GM12878 (cell line): ENCODE data around the gene SCN8A. TPM values are rescaled to one million over a fixed set of nuclear protein-coding genes. Genes with fewer than 3 reads are reported as not detected.
"Not testable (repeated sequence)": the region's sequence is repeated elsewhere in the genome, so short reads cannot be mapped to it uniquely, and the experiment has no call there.

Experiments
- ATAC-seq: fragments of 200-7000 bp; cut with Tn5 transposase; 3 replicates; pipeline ENCODE4 v1.9.1; 2020; ENCODE audit warnings: mild to moderate bottlenecking, moderate library complexity
- BruUV-seq: library from RNA; stranded (reverse); fragments of 400-500 nt; replicated peaks from 2 replicates; lab custom pipeline; 2021; lab: Mats Ljungman, UMichigan
- CTCF ChIA-PET: fragments of 300-600 bp; sonication (Branson Sonifier 250); formaldehyde crosslinking; extraction: SDS; loops from one replicate; lab custom pipeline; 2021; ENCODE audit warnings: inconsistent platforms; lab: Yijun Ruan, JAX
- POLR2A ChIA-PET: fragments of 350-600 bp; formaldehyde crosslinking; extraction: SDS; loops from one replicate; lab custom pipeline; 2021; ENCODE audit warnings: inconsistent platforms; lab: Charles Lee
- RAD21 ChIA-PET: fragments of 300-600 bp; sonication (Branson Sonifier 250); formaldehyde crosslinking; loops from one replicate; lab custom pipeline; 2023; ENCODE audit warnings: antibody characterized with exemption; ENCODE audit not compliant: unreplicated experiment; lab: Charles Lee
- SMC1A ChIA-PET: fragments of 300-600 bp; sonication (Branson Sonifier 250); formaldehyde crosslinking; loops from one replicate; lab custom pipeline; 2023; ENCODE audit not compliant: unreplicated experiment, uncharacterized antibody; lab: Charles Lee
- DNase-seq: peaks from one replicate; pipeline ENCODE4 v3.0.0-alpha.2; 2011; ENCODE audit warnings: low read depth, low spot score
- FAIRE-seq: peaks from 3 replicates; lab custom pipeline; 2011; peaks lifted over from hg19 to GRCh38; lab: Jason Lieb, UNC
- H2AFZ ChIP-seq: 2 replicates; pipeline ENCODE4 v1.6.0; 2011; ENCODE audit warnings: low read depth, low read length, control low read depth; ENCODE audit not compliant: control insufficient read depth
- H3K27ac ChIP-seq: 2 replicates; pipeline ENCODE4 v1.5.1; 2011; ENCODE audit warnings: control low read depth; ENCODE audit not compliant: control insufficient read depth, insufficient read depth
- H3K27me3 ChIP-seq, 2 experiments: replicated peaks in 1 of 2; 2 replicates each; pipeline versions ENCODE4 v1.6.0 to v1.6.1; 2011; ENCODE audit warnings: low read length in 1 of 2; ENCODE audit not compliant: control insufficient read depth in 2 of 2, insufficient read depth in 2 of 2
- H3K36me3 ChIP-seq, 2 experiments: 2 replicates each; pipeline ENCODE4 v1.5.1; 2011; ENCODE audit warnings: low read length in 1 of 2; ENCODE audit not compliant: control insufficient read depth in 2 of 2, insufficient read depth in 2 of 2
- H3K4me1 ChIP-seq: 2 replicates; pipeline ENCODE4 v1.6.1; 2011; ENCODE audit warnings: mild to moderate bottlenecking, low read length, moderate library complexity, mixed read lengths; ENCODE audit not compliant: control insufficient read depth, insufficient read depth
- H3K4me2 ChIP-seq: 2 replicates; pipeline ENCODE4 v1.6.0; 2011; ENCODE audit warnings: control low read depth; ENCODE audit not compliant: control insufficient read depth, insufficient read depth
- H3K4me3 ChIP-seq: fragments of 200-600 bp; sonication (generic); 2 replicates; pipeline ENCODE4 v1.5.1; 2016
- H3K79me2 ChIP-seq: 2 replicates; pipeline ENCODE4 v1.6.0; 2011; ENCODE audit warnings: low read length; ENCODE audit not compliant: control insufficient read depth, insufficient read depth
- H3K9ac ChIP-seq: 2 replicates; pipeline ENCODE4 v1.8.0; 2011; ENCODE audit warnings: low read length, control low read depth, mixed read lengths; ENCODE audit not compliant: control insufficient read depth, insufficient read depth
- H3K9me3 ChIP-seq: replicated peaks from 3 replicates; pipeline ENCODE4 v1.5.1; 2011; ENCODE audit warnings: mild to moderate bottlenecking, low read length; ENCODE audit not compliant: control insufficient read depth, insufficient read depth
- H4K20me1 ChIP-seq: 2 replicates; pipeline ENCODE4 v1.6.0; 2011; ENCODE audit not compliant: control insufficient read depth, insufficient read depth
- BMI1 ChIP-seq: fragments of 450-650 bp; IDR thresholded peaks from 2 replicates; pipeline ENCODE4 v1.6.1; 2016; ENCODE audit warnings: mild to moderate bottlenecking, moderate library complexity, borderline replicate concordance
- CEBPB ChIP-seq, 2 experiments: fragments of 150-350 bp in 1 of 2; IDR thresholded peaks; 2 replicates each; pipeline ENCODE4 v1.6.1; 2012 to 2014; ENCODE audit warnings: low read depth in 2 of 2, low read length in 2 of 2, borderline replicate concordance in 1 of 2, inconsistent platforms in 1 of 2
- CHD2 ChIP-seq: IDR thresholded peaks from 2 replicates; pipeline ENCODE4 v1.6.1; 2011; ENCODE audit warnings: low read depth, low read length, improper control_type of control experiment, borderline replicate concordance
- CHD4 ChIP-seq: fragments of 200-600 bp; sonication (generic); IDR thresholded peaks from 2 replicates; pipeline ENCODE4 v1.6.1; 2016; ENCODE audit warnings: mild to moderate bottlenecking
- EP300 ChIP-seq, 2 experiments: fragments of 150-350 bp in 1 of 2; IDR thresholded peaks; 2 replicates each; pipeline ENCODE4 v1.6.1; 2011 to 2012; ENCODE audit warnings: low read depth in 2 of 2, low read length in 2 of 2, borderline replicate concordance in 1 of 2, improper control_type of control experiment in 1 of 2, inconsistent platforms in 1 of 2; ENCODE audit not compliant: control insufficient read depth in 1 of 2
- ESRRA ChIP-seq: IDR thresholded peaks from 2 replicates; pipeline ENCODE4 v1.6.1; 2012; ENCODE audit warnings: mild to moderate bottlenecking, low read length, improper control_type of control experiment
- FOXM1 ChIP-seq: IDR thresholded peaks from 2 replicates; pipeline ENCODE4 v1.6.1; 2012; ENCODE audit warnings: low read depth, mild to moderate bottlenecking, inconsistent platforms, low read length, moderate library complexity
- MEF2A ChIP-seq: IDR thresholded peaks from 2 replicates; pipeline ENCODE4 v1.6.1; 2011; ENCODE audit warnings: low read depth, mild to moderate bottlenecking, low read length, moderate library complexity; ENCODE audit not compliant: insufficient read depth
- POLR2A ChIP-seq: IDR thresholded peaks from 2 replicates; pipeline ENCODE4 v1.6.1; 2011; ENCODE audit warnings: low read depth, mild to moderate bottlenecking, low read length
- RFX5 ChIP-seq: IDR thresholded peaks from 2 replicates; pipeline ENCODE4 v1.6.1; 2011; ENCODE audit warnings: low read depth, low read length, improper control_type of control experiment
- STAT3 ChIP-seq: IDR thresholded peaks from 2 replicates; pipeline ENCODE4 v1.6.1; 2011; ENCODE audit warnings: low read depth, low read length, improper control_type of control experiment
- ZNF217 ChIP-seq: fragments of 450-650 bp; IDR thresholded peaks from 2 replicates; pipeline ENCODE4 v1.6.1; 2017; ENCODE audit warnings: antibody characterized with exemption, mild to moderate bottlenecking
- WGBS: methylation state at CpG from one replicate; pipeline ENCODE4 v1.1.6; 2016; ENCODE audit warnings: low lambda C conversion rate; ENCODE audit not compliant: insufficient replicate concordance, insufficient coverage; ENCODE audit errors: missing lambda C conversion rate; 5-methylcytosine and 5-hydroxymethylcytosine counted together
- in situ Hi-C: fragments of 300-500 bp; cut with MboI; formaldehyde crosslinking; loops from 9 replicates; pipeline ENCODE4 v1.14.3; 2018; ENCODE audit warnings: mixed read lengths
- intact Hi-C: fragments of 100-400 bp; cut with micrococcal nuclease; formaldehyde crosslinking; loops from one replicate; pipeline ENCODE4 v1.14.2; 2022; ENCODE audit not compliant: unreplicated experiment
- polyA plus RNA-seq, 11 experiments: library from polyadenylated mRNA; depleted of rRNA in 4 of 11; unstranded in 6 of 11; stranded (reverse) in 5 of 11; fragments of >200 nt; fragmentation: Nextera tagmentation in 4 of 11; fragmentation: Illumina TruSeq in 1 of 11; extraction: Ambion mirVana in 4 of 11; extraction: Trizol in 1 of 11; gene quantifications; 1 replicate in 1 of 11; 2 replicates in 10 of 11; pipeline versions ENCODE4 v1.2.1 to v1.2.3, GENCODE V29; 2011 to 2016; ENCODE audit warnings: inconsistent platforms in 2 of 11, missing spikeins in 2 of 11, low read depth in 1 of 11
- total RNA-seq, 4 experiments: library from RNA; depleted of rRNA in 3 of 4; stranded (reverse); fragments of >200 nt in 3 of 4; fragmentation: Illumina TruSeq in 1 of 4; extraction: Trizol in 1 of 4; gene quantifications; 2 replicates each; pipeline versions ENCODE4 v1.2.1 to v1.2.3, GENCODE V29; 2013 to 2021
- TF ChIP-seq, protein P1 (sequence below): fragments of 450-650 bp; IDR thresholded peaks from 2 replicates; pipeline ENCODE4 v1.6.1; 2016; ENCODE audit warnings: mild to moderate bottlenecking

Gene SCN8A
- total and polyA plus RNA-seq, 10 of the 15 experiments (the other 5 are each of a cell fraction or from before 2014, with no cell fraction given): 0.02 to 0.23 (median 0.06) TPM; not detected in 2

GRCh38 chr12:51793201-51793600 is 202.2 kb downstream of the SCN8A start (continued):
- TF ChIP-seq, protein P1, sequence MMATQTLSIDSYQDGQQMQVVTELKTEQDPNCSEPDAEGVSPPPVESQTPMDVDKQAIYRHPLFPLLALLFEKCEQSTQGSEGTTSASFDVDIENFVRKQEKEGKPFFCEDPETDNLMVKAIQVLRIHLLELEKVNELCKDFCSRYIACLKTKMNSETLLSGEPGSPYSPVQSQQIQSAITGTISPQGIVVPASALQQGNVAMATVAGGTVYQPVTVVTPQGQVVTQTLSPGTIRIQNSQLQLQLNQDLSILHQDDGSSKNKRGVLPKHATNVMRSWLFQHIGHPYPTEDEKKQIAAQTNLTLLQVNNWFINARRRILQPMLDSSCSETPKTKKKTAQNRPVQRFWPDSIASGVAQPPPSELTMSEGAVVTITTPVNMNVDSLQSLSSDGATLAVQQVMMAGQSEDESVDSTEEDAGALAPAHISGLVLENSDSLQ: no peak
- TF ChIP-seq CHD2 (no peak), RFX5 (no peak)

DNA sequence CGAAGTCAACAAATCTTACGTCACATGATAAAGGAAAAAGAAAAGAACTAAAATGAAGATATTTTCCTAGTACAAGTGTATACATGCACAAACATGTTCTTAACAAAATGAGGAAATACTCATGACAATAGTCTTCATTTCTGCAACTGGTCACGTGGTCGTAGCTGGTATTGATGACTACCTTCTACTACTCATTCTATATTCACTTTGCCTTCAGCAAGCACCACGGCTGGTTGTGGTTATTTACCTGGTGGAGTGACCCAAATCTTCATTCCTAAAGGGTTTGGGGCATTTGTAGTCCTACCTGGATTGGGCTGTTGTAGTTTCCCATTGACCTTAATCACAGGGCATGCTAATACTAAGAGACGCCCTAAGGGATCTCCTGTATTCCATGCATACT is 206.3 kb downstream of the SCN8A start:
- no TSS peak for BruUV-seq
- Histone ChIP-seq H3K4me1 (no peaks in the 10 kb centered on the region), H3K27me3 (no peaks in the 10 kb centered on the region), H2AFZ (no peak overlapping the region), H3K4me3 (no peak overlapping the region), H3K4me2 (no peak overlapping the region), H3K27ac (no peak overlapping the region), H3K79me2 (no peaks in the 10 kb centered on the region), H4K20me1 (no peaks in the 10 kb centered on the region), H3K9ac (no peak overlapping the region), H3K9me3 (no peaks in the 10 kb centered on the region), H3K36me3 (no peaks in the 10 kb centered on the region)
- in situ Hi-C loops: no loop called here
- CTCF ChIA-PET: no interaction called here
- WGBS: 50% methylated on average over 6 of the region's 6 CpGs
- ATAC-seq (no peak), DNase-seq (no peak), FAIRE-seq (no peak)
- intact Hi-C loops: no loop called here
- SMC1A ChIA-PET: no interaction called here
- TF ChIP-seq CHD4: no peak
- no peak for TF ChIP-seq ZNF217
- no peak for TF ChIP-seq EP300 (IDR thresholded peaks at IDR 0.05; ENCODE audit: borderline replicate concordance in 1 of 2, control insufficient read depth in 1 of 2, low read depth in 2 of 2, low read length in 2 of 2)
- TF ChIP-seq BMI1: no peak
- TF ChIP-seq ESRRA: no peak
- no peak for TF ChIP-seq FOXM1
- no peak for TF ChIP-seq MEF2A
- TF ChIP-seq CEBPB (IDR thresholded peaks at IDR 0.05; ENCODE audit: borderline replicate concordance in 1 of 2, low read depth in 2 of 2, low read length in 2 of 2): no peak
- no peak for TF ChIP-seq POLR2A
- no peak for TF ChIP-seq STAT3
- RAD21 ChIA-PET: no interaction called here
- POLR2A ChIA-PET: no interaction called here

- DNase-seq, H3K4me1 ChIP-seq, FAIRE-seq, H2AFZ ChIP-seq, POLR2A ChIA-PET, SMC1A ChIA-PET, RAD21 ChIA-PET, H3K79me2 ChIP-seq, H3K36me3 ChIP-seq, intact Hi-C loops, H4K20me1 ChIP-seq, H3K4me3 ChIP-seq, CTCF ChIA-PET, H3K9ac ChIP-seq, H3K27ac ChIP-seq, in situ Hi-C loops, H3K27me3 ChIP-seq, H3K4me2 ChIP-seq, H3K9me3 ChIP-seq, BruUV-seq, ATAC-seq: not testable (repeated sequence)
- 64% methylated on average over 4 of the region's 4 CpGs for WGBS
Observed at GRCh38 chr12:51798051-51798450, 207.0 kb downstream of the SCN8A start.
